GM18868 (cell line): ENCODE results near the gene ITGB2.

Experiments used
- ATAC-seq: cut with Tn5 transposase; IDR thresholded peaks from one replicate; pipeline ENCODE4 v1.9.1; 2021; ENCODE audit warnings: mild to moderate bottlenecking, moderate library complexity; ENCODE audit not compliant: unreplicated experiment

ITGB2 gene

GRCh38 chr21:44920694-44921604 lies at the start of gene ITGB2:
Gene ITGB2 (minus strand): TSS chr21:44920899. CDS start chr21:44910782, 10,117 bp downstream.
- peak; percentile 63 for ATAC-seq

DNA sequence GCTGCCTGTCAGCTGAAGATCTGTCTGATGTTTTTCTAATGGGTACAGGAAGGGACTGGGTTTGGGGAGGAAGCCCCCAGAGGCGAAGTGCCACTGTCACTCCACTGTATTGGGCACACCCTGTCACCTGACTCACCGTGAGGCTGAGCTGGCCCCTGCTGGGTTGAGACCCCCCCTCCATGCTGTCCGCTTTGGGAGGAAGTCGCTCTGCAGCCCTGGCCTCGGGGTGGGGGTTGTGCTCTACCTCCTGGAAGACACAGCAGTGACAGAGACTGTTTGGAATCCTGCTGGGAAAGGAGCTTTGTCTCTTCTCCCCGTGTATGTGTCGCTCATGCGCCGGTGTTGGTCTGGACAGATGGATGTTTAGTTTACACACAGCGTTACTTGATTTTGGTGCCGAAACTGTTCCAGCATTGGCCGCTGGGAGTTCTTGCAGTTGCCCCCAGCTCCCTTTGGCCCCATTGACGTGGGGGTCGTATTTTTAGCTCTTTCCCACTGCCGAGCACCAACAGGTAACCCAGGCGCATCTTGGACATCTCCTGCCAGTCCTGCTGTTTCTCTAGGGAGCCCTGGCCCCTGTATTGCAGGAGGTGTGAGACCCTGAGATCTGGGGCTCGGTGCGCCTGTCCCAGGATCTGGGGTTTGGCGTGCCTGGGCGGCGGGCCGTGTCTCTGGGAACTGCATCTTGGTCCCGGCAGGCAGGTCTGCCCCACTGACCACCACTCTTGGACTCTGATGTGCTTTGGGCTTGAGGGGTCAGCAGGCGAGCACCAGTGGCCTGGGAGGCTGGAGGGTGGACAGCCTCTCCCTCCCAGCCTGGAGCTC lies 49.4 kb upstream of the ITGB2 start:
- no peak for ATAC-seq

GRCh38 chr21:44969066-44969670 lies 48.5 kb upstream of the ITGB2 start:
- no peak for ATAC-seq

DNA sequence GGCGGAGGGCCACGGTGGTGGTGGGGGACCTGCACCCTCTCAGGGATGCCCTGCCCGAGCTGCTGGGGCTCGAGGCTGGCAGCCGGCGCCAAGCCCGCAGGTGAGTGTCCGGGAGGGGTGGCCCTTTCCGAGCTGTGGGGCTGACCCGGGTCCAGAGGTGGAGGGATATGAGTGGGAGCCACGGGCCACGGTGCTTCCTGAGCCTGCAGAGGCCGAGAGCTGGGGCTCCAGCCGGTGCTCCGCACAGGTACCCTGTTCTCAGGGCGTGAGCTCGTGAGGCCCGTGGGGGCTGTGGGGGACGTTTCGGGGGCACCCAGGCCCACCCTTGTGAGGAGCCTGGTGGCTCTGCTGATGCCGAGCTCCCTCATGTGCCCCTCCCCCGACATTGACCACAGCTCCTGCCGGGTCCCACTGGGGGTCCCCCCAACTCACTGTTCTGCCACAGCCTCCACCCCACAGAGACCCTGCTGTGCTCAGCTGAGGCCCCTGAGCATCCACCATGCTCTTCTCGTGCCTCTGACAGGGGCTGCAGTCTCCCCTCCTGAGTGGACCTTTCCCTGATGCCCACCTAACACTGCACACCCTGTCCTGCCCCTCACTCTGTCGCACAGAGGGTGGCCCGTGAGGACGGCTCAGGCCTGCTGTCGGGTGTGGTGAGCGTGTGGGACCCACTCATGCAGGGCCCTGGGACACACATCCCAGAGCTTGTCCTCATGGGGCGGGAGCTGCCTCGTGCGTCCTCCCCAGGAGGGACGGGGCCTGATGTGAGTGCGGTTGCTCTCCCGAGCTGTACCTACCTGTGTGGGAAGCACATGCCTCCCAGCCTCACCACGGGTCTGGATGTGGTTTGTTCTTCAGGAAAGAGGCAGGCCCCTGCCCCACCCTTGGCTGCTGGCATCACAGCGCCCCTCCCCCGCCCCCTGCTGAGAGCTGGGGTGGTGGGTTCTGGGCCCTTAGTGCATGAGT lies 46.7 kb upstream of the ITGB2 start:
- ATAC-seq = no peak

GRCh38 chr21:44966135-44967081 lies 45.7 kb upstream of the ITGB2 start:
- ATAC-seq = no peak

DNA sequence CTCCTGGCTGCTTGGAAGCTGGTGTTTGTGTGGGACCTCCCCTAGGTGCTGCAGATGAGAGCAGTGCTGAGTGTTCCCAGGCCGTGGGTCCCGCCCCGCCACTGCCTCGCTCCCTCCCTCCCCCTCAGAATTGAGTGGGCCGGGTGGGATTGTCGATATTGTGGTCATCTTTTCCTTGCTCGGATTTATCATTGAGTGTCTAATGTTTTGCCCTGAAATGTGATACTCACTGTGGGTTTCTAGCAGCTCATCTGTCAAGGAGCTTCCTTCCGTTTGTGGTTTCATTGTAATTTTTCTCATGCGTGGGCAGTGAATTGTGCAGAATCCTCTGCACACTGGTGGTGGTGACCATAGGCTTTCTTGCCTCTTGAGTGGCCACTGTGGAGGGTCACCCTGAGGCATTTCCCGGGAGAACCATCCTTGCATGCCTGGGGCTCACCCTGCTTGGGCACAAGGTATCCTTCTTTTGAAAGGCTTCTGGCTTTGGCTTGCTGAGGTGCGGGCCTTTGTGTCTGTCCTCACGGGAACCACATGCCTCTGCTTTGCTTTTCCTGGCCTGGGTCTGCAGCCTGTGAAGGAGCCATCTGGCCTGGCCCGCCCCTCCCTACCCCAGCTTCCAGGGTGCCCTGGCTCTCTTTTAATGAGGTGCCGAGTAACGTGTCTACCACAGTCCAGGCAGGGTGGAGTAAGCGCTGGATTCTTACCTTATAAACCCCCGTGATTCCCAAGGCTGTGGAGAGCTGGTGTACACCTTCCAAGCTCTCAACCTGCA lies 44.7 kb upstream of the ITGB2 start:
- no peak for ATAC-seq

DNA sequence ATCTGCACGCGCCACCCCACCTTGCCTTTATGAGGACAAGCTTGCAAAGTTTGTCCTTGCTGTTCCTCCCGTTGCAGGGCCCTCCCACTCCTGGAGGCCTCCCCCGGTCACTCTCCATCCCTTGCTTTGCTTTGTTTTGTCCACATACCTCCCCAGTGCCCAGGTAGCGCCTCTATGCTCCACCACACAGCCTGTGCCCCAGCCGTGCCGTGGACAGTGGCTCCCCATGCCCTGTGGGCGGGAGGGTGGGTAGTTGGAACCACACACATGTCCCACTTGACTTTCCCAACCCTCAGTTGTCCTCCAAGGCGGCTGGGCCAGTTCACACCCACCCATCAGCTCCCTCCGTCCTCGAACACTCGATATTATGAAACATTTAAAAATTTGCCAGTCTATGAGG lies 43.7 kb upstream of the ITGB2 start:
- no peak for ATAC-seq

DNA sequence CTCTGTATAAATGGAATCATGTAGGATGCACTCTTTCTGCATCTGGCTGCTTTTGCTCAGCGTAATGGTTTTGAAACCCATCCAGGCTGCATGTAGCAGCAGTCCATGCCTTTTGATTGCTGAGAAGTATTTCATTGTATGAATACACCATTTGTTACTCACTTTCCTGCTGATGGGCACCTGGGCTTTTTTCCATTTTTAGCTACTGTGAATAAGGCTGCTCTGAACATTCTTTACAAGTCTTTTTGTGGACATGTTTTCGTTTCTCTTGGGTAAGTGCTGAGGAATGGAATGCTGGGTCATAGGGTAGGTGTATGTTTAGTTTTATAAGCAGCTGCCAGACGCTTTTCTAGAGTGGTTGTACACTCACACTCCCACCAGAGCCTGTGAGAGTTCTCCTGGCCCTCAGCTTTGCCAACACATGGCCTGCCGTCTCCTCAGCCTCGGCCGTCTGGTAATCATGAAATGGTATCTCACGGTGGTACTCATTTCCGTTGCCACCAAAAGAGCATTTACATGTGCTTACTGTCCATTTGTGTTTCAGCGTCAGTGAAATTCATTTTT lies 41.8 kb upstream of the ITGB2 start:
- ATAC-seq = no peak

GRCh38 chr21:44960141-44961092 lies 39.7 kb upstream of the ITGB2 start:
- no peak for ATAC-seq

DNA sequence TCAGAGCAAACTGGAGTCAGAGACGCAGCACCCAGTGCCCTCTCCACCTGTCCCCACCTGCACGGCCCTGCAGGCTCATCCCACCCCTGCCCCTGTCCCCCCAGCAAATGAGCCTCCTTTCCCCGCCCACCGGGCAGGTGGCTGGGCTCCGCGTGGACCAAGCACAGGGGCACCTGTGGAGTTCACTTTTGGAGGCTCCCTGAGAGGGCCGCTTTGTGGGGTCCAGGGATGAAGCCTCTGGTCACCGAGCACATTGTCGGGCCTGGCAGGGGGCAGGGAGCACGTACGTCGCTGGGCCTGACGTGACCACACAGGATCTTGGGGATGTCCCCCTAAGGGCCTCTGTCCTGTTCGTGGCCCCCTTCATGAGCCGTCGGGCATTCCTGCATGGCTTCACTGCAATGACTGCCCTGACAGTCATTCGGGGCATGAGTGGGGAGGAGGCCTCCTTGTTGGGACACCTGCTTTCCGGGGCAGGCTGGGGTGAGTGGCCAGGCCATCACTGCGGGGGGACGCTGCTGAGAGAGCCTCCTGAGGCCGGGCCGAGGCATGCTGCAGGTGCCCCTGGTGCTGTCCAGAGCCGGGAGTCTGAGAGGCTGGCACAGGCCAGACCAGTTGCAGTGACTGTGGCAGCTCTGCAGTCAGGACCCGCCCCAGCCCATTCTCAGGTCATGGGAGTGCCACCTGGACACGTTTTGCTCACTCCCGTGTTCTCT lies 38.8 kb upstream of the ITGB2 start:
- no peak for ATAC-seq

GRCh38 chr21:44958471-44959191 lies 37.9 kb upstream of the ITGB2 start:
- ATAC-seq = no peak

GRCh38 chr21:44957901-44958451 lies 37.3 kb upstream of the ITGB2 start:
- no peak for ATAC-seq

GRCh38 chr21:44957047-44957831 lies 36.5 kb upstream of the ITGB2 start:
- ATAC-seq = no peak

DNA sequence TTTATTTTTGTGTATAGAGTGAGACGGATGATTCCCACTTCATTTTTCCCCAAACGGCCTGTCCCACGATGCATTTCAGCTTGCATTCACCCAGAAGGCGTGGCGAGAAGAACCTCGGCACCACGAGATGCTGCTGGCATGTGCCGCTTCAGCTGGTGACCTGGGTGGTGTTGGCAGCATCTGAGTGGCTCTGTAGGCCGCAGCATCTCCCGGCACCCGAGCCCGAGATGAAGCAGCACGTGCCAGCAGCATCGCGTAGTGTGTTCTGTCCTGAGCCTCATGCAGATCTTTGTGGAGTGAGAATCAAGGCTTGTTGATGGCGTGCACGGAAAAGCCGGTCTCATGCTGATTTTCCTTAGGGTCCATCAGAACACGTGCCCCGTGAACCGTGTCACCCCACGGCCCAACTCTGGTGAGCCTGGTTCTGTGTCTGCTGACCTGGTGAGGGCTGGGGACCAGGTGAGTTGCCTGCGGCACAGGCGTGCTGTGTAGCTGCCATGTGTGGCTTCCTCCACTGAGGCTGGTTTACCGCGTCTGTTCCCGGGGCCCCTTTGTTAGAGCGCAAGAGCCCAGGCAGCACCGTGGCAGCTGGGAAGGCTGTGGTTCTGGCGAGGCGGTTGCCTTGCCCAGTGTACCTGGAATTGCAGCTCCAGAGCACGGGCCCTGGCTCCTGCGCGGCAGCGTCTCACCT lies 35.8 kb upstream of the ITGB2 start:
- no peak for ATAC-seq
